PFSK-1 (cell line): ENCODE measurements around the gene ARNT2.

Source experiments
- FOXP2 ChIP-seq: optimal IDR thresholded peaks from 2 replicates; pipeline ENCODE3; 2011; ENCODE audit warnings: borderline replicate concordance, control low read depth, inconsistent platforms; ENCODE audit not compliant: insufficient read depth; ENCODE audit errors: extremely low read length, extremely low read depth
- POLR2AphosphoS5 ChIP-seq: IDR thresholded peaks from 2 replicates; pipeline ENCODE4 v1.6.1; 2012; ENCODE audit warnings: low read depth, mild to moderate bottlenecking, control low read depth, low read length, moderate library complexity
- REST ChIP-seq, 2 experiments: IDR thresholded peaks; 2 replicates each; pipeline versions ENCODE4 v1.6.1 to v1.8.0; 2011 to 2012; ENCODE audit warnings: low read depth in 2 of 2, low read length in 2 of 2, control low read depth in 1 of 2, inconsistent platforms in 1 of 2, mild to moderate bottlenecking in 1 of 2, moderate library complexity in 1 of 2; ENCODE audit not compliant: insufficient read depth in 1 of 2
- SIN3A ChIP-seq: IDR thresholded peaks from 2 replicates; pipeline ENCODE4 v1.6.1; 2012; ENCODE audit warnings: mild to moderate bottlenecking, low read length, moderate library complexity, borderline replicate concordance; ENCODE audit not compliant: insufficient read depth
- TAF1 ChIP-seq: IDR thresholded peaks from 2 replicates; pipeline ENCODE4 v1.6.1; 2012; ENCODE audit warnings: low read length, control low read depth, borderline replicate concordance; ENCODE audit not compliant: insufficient read depth

Gene ARNT2

GRCh38 chr15:80419546-80419945, 15.4 kb downstream of the ARNT2 start:
- TF ChIP-seq POLR2AphosphoS5 (no peak), SIN3A (no peak), REST (IDR thresholded peaks at IDR 0.05; ENCODE audit: insufficient read depth in 1 of 2, low read depth in 2 of 2, low read length in 2 of 2) (no peak), FOXP2 (no peak), TAF1 (no peak)

GRCh38 chr15:80420658-80421057, 16.5 kb downstream of the ARNT2 start:
- TF ChIP-seq FOXP2 (no peak), TAF1 (no peak), REST (IDR thresholded peaks at IDR 0.05; ENCODE audit: insufficient read depth in 1 of 2, low read depth in 2 of 2, low read length in 2 of 2) (no peak), POLR2AphosphoS5 (no peak), SIN3A (no peak)

GRCh38 chr15:80423215-80423614, 19.0 kb downstream of the ARNT2 start:
- TF ChIP-seq TAF1: no peak

GRCh38 chr15:80424381-80424780, 20.2 kb downstream of the ARNT2 start:
- TF ChIP-seq SIN3A (no peak), FOXP2 (no peak), TAF1 (no peak), POLR2AphosphoS5 (no peak), REST (IDR thresholded peaks at IDR 0.05; ENCODE audit: insufficient read depth in 1 of 2, low read depth in 2 of 2, low read length in 2 of 2) (no peak)

GRCh38 chr15:80426316-80426715, 22.1 kb downstream of the ARNT2 start:
- TF ChIP-seq TAF1: no peak
- TF ChIP-seq FOXP2: no peak
- TF ChIP-seq SIN3A: no peak
- no peak for TF ChIP-seq POLR2AphosphoS5

- no peak for TF ChIP-seq POLR2AphosphoS5
- TF ChIP-seq TAF1: no peak
- TF ChIP-seq REST (IDR thresholded peaks at IDR 0.05; ENCODE audit: insufficient read depth in 1 of 2, low read depth in 2 of 2, low read length in 2 of 2): no peak
- TF ChIP-seq SIN3A: no peak
- no peak for TF ChIP-seq FOXP2
These were observed 25.8 kb downstream of the ARNT2 start for GRCh38 chr15:80429964-80430363.
